Ectodermal cell (in vitro differentiated cells): ENCODE measurements around the gene CAMK2A.

Experiments used
- H3K27ac ChIP-seq: 2 replicates; pipeline ENCODE4 v1.7.0; 2013; ENCODE audit warnings: mild to moderate bottlenecking, low read depth, low read length; ENCODE audit not compliant: insufficient read depth, poor library complexity, severe bottlenecking
- H3K27me3 ChIP-seq: 2 replicates; pipeline ENCODE4 v1.7.0; 2013; ENCODE audit warnings: mild to moderate bottlenecking, low read length; ENCODE audit not compliant: insufficient read depth, control insufficient read depth, poor library complexity, severe bottlenecking
- H3K36me3 ChIP-seq: one replicate; pipeline ENCODE4 v1.7.0; 2013; ENCODE audit warnings: low read length; ENCODE audit not compliant: control insufficient read depth, insufficient read depth
- H3K4me1 ChIP-seq: one replicate; pipeline ENCODE4 v1.7.0; 2013; ENCODE audit warnings: low read length; ENCODE audit not compliant: control insufficient read depth, insufficient read depth
- H3K4me3 ChIP-seq: 2 replicates; pipeline ENCODE4 v1.7.0; 2013; ENCODE audit warnings: low read depth, low read length, control low read depth; ENCODE audit not compliant: insufficient read depth
- H3K9me3 ChIP-seq: 2 replicates; pipeline ENCODE4 v1.7.0; 2013; ENCODE audit warnings: mild to moderate bottlenecking, low read length, moderate library complexity; ENCODE audit not compliant: control insufficient read depth
- WGBS, 2 experiments: methylation state at CpG; one replicate each; pipeline ENCODE4 v1.1.7; 2013; ENCODE audit warnings: missing lambda C conversion rate in 2 of 2; 5-methylcytosine and 5-hydroxymethylcytosine counted together

CAMK2A gene

GRCh38 chr5:150224483-150225027 lies 65.0 kb downstream of the CAMK2A start:
- 63 to 67% methylated on average over 8 of the region's 8 CpGs for WGBS, 2 experiments
- Histone ChIP-seq H3K27me3 (no peaks in the 10 kb centered on the region), H3K27ac (no peak overlapping the region), H3K4me1 (peaks cover 9% of the 10 kb centered on the region), H3K4me3 (no peak overlapping the region), H3K36me3 (no peaks in the 10 kb centered on the region), H3K9me3 (no peaks in the 10 kb centered on the region)

GRCh38 chr5:150223474-150223873 lies 66.1 kb downstream of the CAMK2A start:
- Histone ChIP-seq H3K4me1 (peaks cover 8% of the 10 kb centered on the region), H3K9me3 (no peaks in the 10 kb centered on the region), H3K27ac (no peak overlapping the region), H3K36me3 (no peaks in the 10 kb centered on the region), H3K27me3 (no peaks in the 10 kb centered on the region), H3K4me3 (no peak overlapping the region)
- 89 to 91% methylated on average over 7 of the region's 7 CpGs for WGBS, 2 experiments

- peaks cover 3% of the 10 kb centered on the region for H3K4me1 ChIP-seq
- H3K27ac ChIP-seq = no peak overlapping the region
- 93 to 96% methylated on average over 21 of the region's 21 CpGs for WGBS, 2 experiments
- no peak overlapping the region for H3K4me3 ChIP-seq
- no peaks in the 10 kb centered on the region for H3K9me3 ChIP-seq
- H3K36me3 ChIP-seq = no peaks in the 10 kb centered on the region
- no peaks in the 10 kb centered on the region for H3K27me3 ChIP-seq
Observed at GRCh38 chr5:150222906-150223305, 66.7 kb downstream of the CAMK2A start.

- H3K4me3 ChIP-seq = no peak overlapping the region
- H3K4me1 ChIP-seq = no peaks in the 10 kb centered on the region
- H3K27me3 ChIP-seq = no peaks in the 10 kb centered on the region
- 85 to 91% methylated on average over 5 of the region's 5 CpGs for WGBS, 2 experiments
- no peak overlapping the region for H3K27ac ChIP-seq
- no peaks in the 10 kb centered on the region for H3K9me3 ChIP-seq
- no peaks in the 10 kb centered on the region for H3K36me3 ChIP-seq
Observed at GRCh38 chr5:150221471-150221870, 68.1 kb downstream of the CAMK2A start.

GRCh38 chr5:150219861-150220260 lies 69.7 kb downstream of the CAMK2A start:
- WGBS, 2 experiments = 85 to 89% methylated on average over 2 of the region's 2 CpGs
- Histone ChIP-seq H3K4me1 (no peaks in the 10 kb centered on the region), H3K9me3 (no peaks in the 10 kb centered on the region), H3K4me3 (no peak overlapping the region), H3K36me3 (no peaks in the 10 kb centered on the region), H3K27ac (no peak overlapping the region), H3K27me3 (no peaks in the 10 kb centered on the region)

- no peaks in the 10 kb centered on the region for H3K27me3 ChIP-seq
- no peak overlapping the region for H3K27ac ChIP-seq
- no peaks in the 10 kb centered on the region for H3K36me3 ChIP-seq
- no peaks in the 10 kb centered on the region for H3K4me1 ChIP-seq
- no peaks in the 10 kb centered on the region for H3K9me3 ChIP-seq
- no peak overlapping the region for H3K4me3 ChIP-seq
Observed at GRCh38 chr5:150219142-150219541, 70.4 kb downstream of the CAMK2A start.

GRCh38 chr5:150218693-150219035 lies 70.9 kb downstream of the CAMK2A start:
- WGBS, 2 experiments = 92 to 94% methylated on average over 5 of the region's 5 CpGs
- no peaks in the 10 kb centered on the region for H3K9me3 ChIP-seq
- H3K27me3 ChIP-seq = no peaks in the 10 kb centered on the region
- H3K27ac ChIP-seq = no peak overlapping the region
- no peaks in the 10 kb centered on the region for H3K4me1 ChIP-seq
- no peak overlapping the region for H3K4me3 ChIP-seq
- no peaks in the 10 kb centered on the region for H3K36me3 ChIP-seq

GRCh38 chr5:150217873-150218692 lies 71.5 kb downstream of the CAMK2A start:
- Histone ChIP-seq H3K9me3 (no peaks in the 10 kb centered on the region), H3K27ac (no peak overlapping the region), H3K36me3 (no peaks in the 10 kb centered on the region), H3K27me3 (no peaks in the 10 kb centered on the region), H3K4me3 (no peak overlapping the region), H3K4me1 (no peaks in the 10 kb centered on the region)
- 46% methylated on average over 10 of the region's 10 CpGs for WGBS, 2 experiments

- no peak overlapping the region for H3K4me3 ChIP-seq
- no peaks in the 10 kb centered on the region for H3K27me3 ChIP-seq
- no peaks in the 10 kb centered on the region for H3K9me3 ChIP-seq
- no peak overlapping the region for H3K27ac ChIP-seq
- whole genome bisulfite sequencing, 2 experiments = 73 to 92% methylated on average over 2 of the region's 2 CpGs
- no peaks in the 10 kb centered on the region for H3K36me3 ChIP-seq
- H3K4me1 ChIP-seq = no peaks in the 10 kb centered on the region
Observed at GRCh38 chr5:150217038-150217437, 72.5 kb downstream of the CAMK2A start.

GRCh38 chr5:150215979-150216944 lies 73.3 kb downstream of the CAMK2A start:
- Histone ChIP-seq H3K9me3 (no peaks in the 10 kb centered on the region), H3K4me3 (no peak overlapping the region), H3K27ac (no peak overlapping the region), H3K36me3 (no peaks in the 10 kb centered on the region), H3K27me3 (no peaks in the 10 kb centered on the region), H3K4me1 (peaks cover 4% of the 10 kb centered on the region)
- WGBS, 2 experiments = 84 to 86% methylated on average over 10 of the region's 10 CpGs
